Esophagus squamous epithelium (tissue), 4 donors: ENCODE data around the gene NAA16.

ENCODE experiments used
- POLR2A ChIP-seq, 4 donors: fragments of 450-650 bp; IDR thresholded peaks; one replicate each; pipeline ENCODE4 v1.6.1; 2017; ENCODE audit warnings: antibody characterized with exemption in 4 of 4, mild to moderate bottlenecking in 4 of 4, moderate library complexity in 3 of 4
- TF ChIP-seq, protein P1 (sequence below), 6 experiments: fragments of 450-650 bp in 4 of 6; fragments of 200-600 bp in 2 of 6; sonication (generic) in 2 of 6; IDR thresholded peaks; one replicate each; pipeline ENCODE4 v1.5.1; 2016 to 2019; ENCODE audit warnings: antibody characterized with exemption in 6 of 6, mild to moderate bottlenecking in 4 of 6, moderate library complexity in 4 of 6

DNA sequence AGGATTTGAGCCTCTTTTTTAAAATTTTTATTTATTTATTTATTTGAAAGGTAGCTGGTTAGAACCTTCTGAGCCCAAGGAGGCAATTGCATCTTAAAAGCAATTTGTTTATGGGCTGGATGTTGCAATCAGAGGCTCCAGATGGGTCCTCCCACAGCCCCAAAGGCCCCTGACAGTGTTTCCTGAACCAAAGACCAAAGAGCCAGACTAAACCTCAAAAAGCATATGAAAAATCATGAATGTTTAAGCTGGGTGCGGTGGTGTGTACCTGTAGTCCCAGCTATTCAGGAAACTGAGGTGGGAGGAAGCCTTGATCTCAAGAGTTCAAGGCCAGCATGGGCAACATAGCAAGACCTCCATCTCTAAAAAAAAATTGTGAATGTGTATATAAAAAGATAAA, 78.5 kb downstream of the NAA16 start:
- TF ChIP-seq, protein P1, sequence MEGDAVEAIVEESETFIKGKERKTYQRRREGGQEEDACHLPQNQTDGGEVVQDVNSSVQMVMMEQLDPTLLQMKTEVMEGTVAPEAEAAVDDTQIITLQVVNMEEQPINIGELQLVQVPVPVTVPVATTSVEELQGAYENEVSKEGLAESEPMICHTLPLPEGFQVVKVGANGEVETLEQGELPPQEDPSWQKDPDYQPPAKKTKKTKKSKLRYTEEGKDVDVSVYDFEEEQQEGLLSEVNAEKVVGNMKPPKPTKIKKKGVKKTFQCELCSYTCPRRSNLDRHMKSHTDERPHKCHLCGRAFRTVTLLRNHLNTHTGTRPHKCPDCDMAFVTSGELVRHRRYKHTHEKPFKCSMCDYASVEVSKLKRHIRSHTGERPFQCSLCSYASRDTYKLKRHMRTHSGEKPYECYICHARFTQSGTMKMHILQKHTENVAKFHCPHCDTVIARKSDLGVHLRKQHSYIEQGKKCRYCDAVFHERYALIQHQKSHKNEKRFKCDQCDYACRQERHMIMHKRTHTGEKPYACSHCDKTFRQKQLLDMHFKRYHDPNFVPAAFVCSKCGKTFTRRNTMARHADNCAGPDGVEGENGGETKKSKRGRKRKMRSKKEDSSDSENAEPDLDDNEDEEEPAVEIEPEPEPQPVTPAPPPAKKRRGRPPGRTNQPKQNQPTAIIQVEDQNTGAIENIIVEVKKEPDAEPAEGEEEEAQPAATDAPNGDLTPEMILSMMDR (IDR thresholded peaks at IDR 0.05) = no peak
- no peak for TF ChIP-seq POLR2A (IDR thresholded peaks at IDR 0.05)
